Measurements from ENCODE around the gene FARS2. TPM values are rescaled to one million over a fixed set of nuclear protein-coding genes. Genes with fewer than 3 reads are reported as not detected.

Gene FARS2
- total and polyA plus RNA-seq, 10 donors, result 9.0 to 27.4 (median 19.8) TPM

GRCh38 chr6:5637714-5638113 lies 376.4 kb downstream of the FARS2 start:
- H3K36me3 ChIP-seq, result peaks cover 0 to 20% (median 0%) of the 10 kb centered on the region in 6 donors
- intact Hi-C loops (cut with DNase I; ENCODE audit: low total_unique reads), result no loop called here
- 86 to 97% (median 93%) methylated on average over 5 of the region's 5 CpGs for WGBS, 5 donors
- DNase-seq, result no peak
- no peak overlapping the region for H3K4me3 ChIP-seq
- no peaks in the 10 kb centered on the region for H3K27me3 ChIP-seq (replicated peaks in 1 of 7)
- H3K9me3 ChIP-seq, result peaks cover 6 to 24% (median 19%) of the 10 kb centered on the region in 8 donors
- H3K27ac ChIP-seq, result no peak overlapping the region
- no peaks in the 10 kb centered on the region for H3K4me1 ChIP-seq
- TF ChIP-seq CTCF (IDR thresholded peaks at IDR 0.05 in 8 of 11, conservative IDR thresholded peaks at IDR 0.05 in 3 of 11) (no peak), POLR2A (IDR thresholded peaks at IDR 0.05) (no peak), POLR2AphosphoS5 (IDR thresholded peaks at IDR 0.05) (no peak)

- 73 to 98% (median 93%) methylated on average over 2 to 8 of the region's 8 CpGs for WGBS, 5 donors
- DNase-seq, result no peak
- Histone ChIP-seq H3K4me1 (no peaks in the 10 kb centered on the region), H3K4me3 (no peak overlapping the region), H3K36me3 (peaks cover 0 to 26% (median 0%) of the 10 kb centered on the region in 6 donors), H3K27me3 (replicated peaks in 1 of 7) (no peaks in the 10 kb centered on the region), H3K27ac (no peak overlapping the region), H3K9me3 (peaks cover 6 to 24% (median 19%) of the 10 kb centered on the region in 8 donors)
- intact Hi-C loops (cut with DNase I; ENCODE audit: low total_unique reads), result no loop called here
- TF ChIP-seq CTCF (IDR thresholded peaks at IDR 0.05 in 8 of 11, conservative IDR thresholded peaks at IDR 0.05 in 3 of 11) (no peak), POLR2A (IDR thresholded peaks at IDR 0.05) (no peak), POLR2AphosphoS5 (IDR thresholded peaks at IDR 0.05) (no peak)
Observed at GRCh38 chr6:5638666-5639065, 377.4 kb downstream of the FARS2 start.

GRCh38 chr6:5639193-5639592 lies 377.9 kb downstream of the FARS2 start:
- intact Hi-C loops (cut with DNase I; ENCODE audit: low total_unique reads), result no loop called here

GRCh38 chr6:5640614-5641013 lies 379.3 kb downstream of the FARS2 start:
- WGBS, 5 donors, result 83 to 100% (median 99%) methylated on average over 4 of the region's 4 CpGs
- H3K9me3 ChIP-seq, result peaks cover 6 to 24% (median 19%) of the 10 kb centered on the region in 8 donors
- H3K27me3 ChIP-seq (replicated peaks in 1 of 7), result no peaks in the 10 kb centered on the region
- DNase-seq, result no peak
- peaks cover 0 to 26% (median 0%) of the 10 kb centered on the region in 6 donors for H3K36me3 ChIP-seq
- TF ChIP-seq POLR2AphosphoS5 (IDR thresholded peaks at IDR 0.05) (no peak), POLR2A (IDR thresholded peaks at IDR 0.05) (no peak), CTCF (IDR thresholded peaks at IDR 0.05 in 8 of 11, conservative IDR thresholded peaks at IDR 0.05 in 3 of 11) (no peak)
- no peak overlapping the region for H3K27ac ChIP-seq
- H3K4me3 ChIP-seq, result no peak overlapping the region
- intact Hi-C loops (cut with DNase I; ENCODE audit: low total_unique reads), result no loop called here
- no peaks in the 10 kb centered on the region for H3K4me1 ChIP-seq

More at GRCh38 chr6:5639193-5639592, 377.9 kb downstream of the FARS2 start:
- no peaks in the 10 kb centered on the region for H3K4me1 ChIP-seq
- WGBS, 5 donors, result 92 to 100% (median 97%) methylated on average over 2 of the region's 2 CpGs
- no peak for DNase-seq
- peaks cover 0 to 26% (median 0%) of the 10 kb centered on the region in 6 donors for H3K36me3 ChIP-seq
- H3K27me3 ChIP-seq (replicated peaks in 1 of 7), result no peaks in the 10 kb centered on the region
- no peak overlapping the region for H3K27ac ChIP-seq
- H3K4me3 ChIP-seq, result no peak overlapping the region
- peaks cover 6 to 24% (median 19%) of the 10 kb centered on the region in 8 donors for H3K9me3 ChIP-seq
- TF ChIP-seq POLR2A (IDR thresholded peaks at IDR 0.05) (no peak), CTCF (IDR thresholded peaks at IDR 0.05 in 8 of 11, conservative IDR thresholded peaks at IDR 0.05 in 3 of 11) (no peak), POLR2AphosphoS5 (IDR thresholded peaks at IDR 0.05) (no peak)

Data from spleen (tissue), 11 donors.